H1 (cell line): ENCODE data around the gene SAMD14. TPM values are rescaled to one million over a fixed set of nuclear protein-coding genes. Genes with fewer than 3 reads are reported as not detected.
A peak's percentile ranks its signal among the peaks of the same experiment; 100 is the strongest.

Experiments
- CTCF ChIA-PET: fragments of 300-600 bp; sonication (Branson Sonifier 250); formaldehyde crosslinking; loops from one replicate; lab custom pipeline; 2021; ENCODE audit not compliant: partially characterized antibody; lab: Charles Lee
- POLR2A ChIA-PET: fragments of 300-600 bp; sonication (Branson Sonifier 250); formaldehyde crosslinking; loops from one replicate; lab custom pipeline; 2021; ENCODE audit warnings: inconsistent platforms; ENCODE audit not compliant: partially characterized antibody; lab: Charles Lee
- DNase-seq, 2 experiments: peaks; one replicate each; pipeline versions ENCODE4 v3.0.0 to v3.0.0-alpha.2; 2010 to 2022; ENCODE audit warnings: low spot score in 2 of 2, low read depth in 1 of 2, mixed read lengths in 1 of 2
- FAIRE-seq: peaks from 2 replicates; lab custom pipeline; 2011; peaks lifted over from hg19 to GRCh38; lab: Jason Lieb, UNC
- H2AFZ ChIP-seq: 2 replicates; pipeline ENCODE4 v1.8.1; 2012; ENCODE audit warnings: low read length, inconsistent platforms
- H2AK5ac ChIP-seq: 2 replicates; pipeline ENCODE4 v1.6.1; 2013; ENCODE audit warnings: low read depth, low read length
- H2BK120ac ChIP-seq: replicated peaks from 2 replicates; pipeline ENCODE3; 2013; ENCODE audit warnings: low read depth, low read length, inconsistent platforms
- H2BK12ac ChIP-seq: 2 replicates; pipeline ENCODE4 v1.6.1; 2013; ENCODE audit warnings: low read depth, low read length
- H2BK15ac ChIP-seq: 2 replicates; pipeline ENCODE4 v1.6.1; 2013; ENCODE audit warnings: low read length
- H2BK20ac ChIP-seq: 2 replicates; pipeline ENCODE4 v1.6.1; 2013; ENCODE audit warnings: low read length
- H2BK5ac ChIP-seq: 2 replicates; pipeline ENCODE4 v1.6.1; 2013; ENCODE audit warnings: low read depth, low read length
- H3K14ac ChIP-seq: 2 replicates; pipeline ENCODE4 v1.6.1; 2013; ENCODE audit warnings: inconsistent platforms; ENCODE audit not compliant: insufficient read length
- H3K18ac ChIP-seq: 2 replicates; pipeline ENCODE4 v1.6.1; 2013; ENCODE audit warnings: low read length; ENCODE audit errors: extremely low read depth
- H3K23ac ChIP-seq: 2 replicates; pipeline ENCODE4 v1.6.1; 2013; ENCODE audit warnings: inconsistent platforms; ENCODE audit not compliant: insufficient read length
- H3K23me2 ChIP-seq: 2 replicates; pipeline ENCODE4 v1.6.1; 2013; ENCODE audit warnings: low read depth, low read length
- H3K27ac ChIP-seq: 2 replicates; pipeline ENCODE4 v1.6.1; 2011; ENCODE audit warnings: low read depth, low read length, inconsistent platforms
- H3K27me3 ChIP-seq, 4 experiments: replicated peaks in 1 of 4; 1 replicate in 1 of 4; 2 replicates in 3 of 4; pipeline versions ENCODE4 v1.6.1 to v1.8.1; 2011 to 2013; ENCODE audit warnings: low read length in 3 of 4, mild to moderate bottlenecking in 3 of 4, inconsistent platforms in 2 of 4, mixed read lengths in 2 of 4, moderate library complexity in 1 of 4; ENCODE audit not compliant: control insufficient read depth in 3 of 4, insufficient read depth in 3 of 4; ENCODE audit errors: extremely low read depth in 1 of 4
- H3K36me3 ChIP-seq, 4 experiments: 2 replicates each; pipeline versions ENCODE4 v1.6.1 to v1.8.1; 2011 to 2013; ENCODE audit warnings: mild to moderate bottlenecking in 4 of 4, low read length in 3 of 4, moderate library complexity in 2 of 4, control low read depth in 1 of 4, inconsistent platforms in 1 of 4; ENCODE audit not compliant: insufficient read depth in 4 of 4, control insufficient read depth in 2 of 4
- H3K4ac ChIP-seq: replicated peaks from 2 replicates; pipeline ENCODE3; 2013; ENCODE audit warnings: low read length, low read depth, mixed read lengths, inconsistent platforms; ENCODE audit not compliant: insufficient read length
- H3K4me1 ChIP-seq, 4 experiments: replicated peaks in 1 of 4; 1 replicate in 1 of 4; 2 replicates in 3 of 4; pipeline versions ENCODE4 v1.6.1 to v1.8.1; 2011 to 2013; ENCODE audit warnings: low read length in 3 of 4, inconsistent platforms in 2 of 4, mixed read lengths in 1 of 4; ENCODE audit not compliant: insufficient read depth in 4 of 4, control insufficient read depth in 3 of 4
- H3K4me2 ChIP-seq, 2 experiments: 2 replicates each; pipeline versions ENCODE4 v1.6.1 to v1.8.1; 2011 to 2013; ENCODE audit warnings: low read depth in 2 of 2, low read length in 2 of 2, control low read depth in 1 of 2, inconsistent platforms in 1 of 2, mild to moderate bottlenecking in 1 of 2; ENCODE audit not compliant: insufficient read depth in 1 of 2
- H3K4me3 ChIP-seq, 4 experiments: fragments of 200-600, 300-600 bp in 1 of 4; sonication (generic), shearing (Covaris generic), sonication (Bioruptor Twin) in 1 of 4; 2 replicates each; pipeline versions ENCODE4 v1.5.1 to v1.8.1; 2011 to 2016; ENCODE audit warnings: low read length in 4 of 4, low read depth in 3 of 4, control low read depth in 2 of 4, inconsistent platforms in 2 of 4, mild to moderate bottlenecking in 2 of 4, mixed read lengths in 1 of 4, moderate library complexity in 1 of 4; ENCODE audit not compliant: insufficient read depth in 2 of 4; ENCODE audit errors: extremely low read depth in 1 of 4
- H3K56ac ChIP-seq: replicated peaks from 2 replicates; pipeline ENCODE3; 2013; ENCODE audit warnings: low read depth, mild to moderate bottlenecking, mixed read lengths, low read length, inconsistent platforms; ENCODE audit not compliant: insufficient read length
- H3K79me1 ChIP-seq: 2 replicates; pipeline ENCODE4 v1.6.1; 2013; ENCODE audit warnings: low read depth, low read length, control low read depth
- H3K79me2 ChIP-seq, 2 experiments: 2 replicates each; pipeline versions ENCODE4 v1.6.1 to v1.8.1; 2012 to 2013; ENCODE audit warnings: low read length in 2 of 2, mild to moderate bottlenecking in 2 of 2, inconsistent platforms in 1 of 2; ENCODE audit not compliant: insufficient read depth in 2 of 2, control insufficient read depth in 1 of 2
- H3K9ac ChIP-seq, 4 experiments: replicated peaks in 1 of 4; 1 replicate in 1 of 4; 2 replicates in 3 of 4; pipeline versions ENCODE4 v1.6.1 to v1.8.1; 2011 to 2013; ENCODE audit warnings: low read depth in 3 of 4, low read length in 3 of 4, control low read depth in 2 of 4, mild to moderate bottlenecking in 2 of 4, moderate library complexity in 2 of 4, inconsistent platforms in 1 of 4; ENCODE audit errors: extremely low read depth in 1 of 4
- H3K9me3 ChIP-seq, 2 experiments: 2 replicates each; pipeline versions ENCODE4 v1.6.1 to v1.8.1; 2012 to 2013; ENCODE audit warnings: mild to moderate bottlenecking in 2 of 2, moderate library complexity in 2 of 2, control low read depth in 1 of 2, inconsistent platforms in 1 of 2, low read depth in 1 of 2, low read length in 1 of 2, mixed read lengths in 1 of 2; ENCODE audit not compliant: insufficient read depth in 2 of 2
- H4K20me1 ChIP-seq, 2 experiments: replicated peaks in 1 of 2; 2 replicates each; pipeline versions ENCODE3 to v1.8.1; 2011 to 2013; ENCODE audit warnings: inconsistent platforms in 2 of 2, low read length in 2 of 2, mild to moderate bottlenecking in 1 of 2; ENCODE audit not compliant: insufficient read depth in 2 of 2, control insufficient read depth in 1 of 2
- H4K5ac ChIP-seq: 2 replicates; pipeline ENCODE4 v1.6.1; 2013; ENCODE audit warnings: low read length, low read depth, mixed read lengths, inconsistent platforms; ENCODE audit not compliant: insufficient read length
- H4K8ac ChIP-seq: 2 replicates; pipeline ENCODE4 v1.8.0; 2013; ENCODE audit warnings: mild to moderate bottlenecking, moderate library complexity, low read length, inconsistent platforms; ENCODE audit not compliant: insufficient read depth; ENCODE audit errors: extremely low read depth
- H4K91ac ChIP-seq: replicated peaks from 2 replicates; pipeline ENCODE3; 2013; ENCODE audit warnings: low read length, mixed read lengths, inconsistent platforms; ENCODE audit not compliant: insufficient read length
- ASH2L ChIP-seq: fragments of 200-600, 300-600 bp; sonication (generic); IDR thresholded peaks from one replicate; pipeline ENCODE4 v1.7.1; 2017; ENCODE audit warnings: low read length
- CBX8 ChIP-seq: fragments of 300-800, 300-1000 bp; sonication (generic); IDR thresholded peaks from 2 replicates; pipeline ENCODE4 v1.7.1; 2016; ENCODE audit warnings: low read depth, low read length, borderline replicate concordance
- CREB1 ChIP-seq: IDR thresholded peaks from 2 replicates; pipeline ENCODE4 v1.6.1; 2012; ENCODE audit warnings: inconsistent platforms
- CTBP2 ChIP-seq: IDR thresholded peaks from 2 replicates; pipeline ENCODE4 v1.7.0; 2011; ENCODE audit warnings: borderline replicate concordance, mild to moderate bottlenecking, moderate library complexity, mixed read lengths, low read length; ENCODE audit not compliant: insufficient read depth, insufficient read length
- HDAC2 ChIP-seq, 2 experiments: fragments of 300-600 bp in 1 of 2; sonication (generic) in 1 of 2; IDR thresholded peaks; 2 replicates each; pipeline ENCODE4 v1.6.1; 2011 to 2012; ENCODE audit warnings: low read depth in 2 of 2, low read length in 2 of 2, mild to moderate bottlenecking in 2 of 2, moderate library complexity in 2 of 2, borderline replicate concordance in 1 of 2, inconsistent platforms in 1 of 2
- KDM5A ChIP-seq: fragments of 200-600 bp; IDR thresholded peaks from 2 replicates; pipeline ENCODE4 v1.7.1; 2012; ENCODE audit warnings: mild to moderate bottlenecking, low read length, inconsistent platforms, mixed read lengths
- NANOG ChIP-seq: IDR thresholded peaks from 2 replicates; pipeline ENCODE4 v1.6.1; 2011; ENCODE audit warnings: low read length, low read depth, mild to moderate bottlenecking, inconsistent platforms; ENCODE audit not compliant: insufficient read depth, poor library complexity, severe bottlenecking
- RBBP5 ChIP-seq: IDR thresholded peaks from 2 replicates; pipeline ENCODE4 v1.7.1; 2012; ENCODE audit warnings: low read depth, mild to moderate bottlenecking, inconsistent platforms, low read length, moderate library complexity, borderline replicate concordance
- SIRT6 ChIP-seq: IDR thresholded peaks from one replicate; pipeline ENCODE4 v1.7.1; 2012; ENCODE audit warnings: low read length, inconsistent platforms
- WGBS, 2 experiments: shearing (Covaris generic) in 1 of 2; methylation state at CpG; one replicate each; pipeline versions ENCODE4 v1.1.6 to v1.1.7; 2013 to 2015; ENCODE audit warnings: low lambda C conversion rate in 2 of 2, mixed read lengths in 2 of 2, inconsistent platforms in 1 of 2, low coverage in 1 of 2, missing lambda C conversion rate in 1 of 2; ENCODE audit not compliant: insufficient replicate concordance in 2 of 2, insufficient coverage in 1 of 2, insufficient read length in 1 of 2; ENCODE audit errors: extremely low coverage in 1 of 2, missing lambda C conversion rate in 1 of 2; 5-methylcytosine and 5-hydroxymethylcytosine counted together
- polyA plus RNA-seq, 7 experiments: library from polyadenylated mRNA; depleted of rRNA in 3 of 7; stranded (reverse) in 5 of 7; unstranded in 2 of 7; fragments of >200 nt in 5 of 7; fragments of 200-250 nt in 2 of 7; gene quantifications; 1 replicate in 5 of 7; 2 replicates in 1 of 7; 4 replicates in 1 of 7; pipeline versions ENCODE4 v1.2.1 to v1.2.3, GENCODE V29; 2011 to 2013; ENCODE audit warnings: missing spikeins in 2 of 7, mixed read lengths in 2 of 7
- total RNA-seq: library from RNA; stranded (reverse); fragmentation: NEBNext Ultra II Directional; extraction: Animal tissue kit (Norgen Biotek cat#: 25700); gene quantifications from 2 replicates; pipeline ENCODE4 v1.2.1, GENCODE V29; 2021

The SAMD14 gene
- total and polyA plus RNA-seq, 2 of the 8 experiments (the other 6 are each of a cell fraction or from before 2014, with no cell fraction given): 5.7 to 5.8 TPM

GRCh38 chr17:50114849-50115357 is 15.1 kb downstream of the SAMD14 start:
- POLR2A ChIA-PET: interaction anchor here (0.6 to 1.6 kb wide), 9 partner anchors 9 to 210 kb away, joined by 3 to 6 read pairs (median 4); partner anchors contain the start of gene PPP1R9B
- no peak overlapping the region for H3K4me2 ChIP-seq
- no peak for TF ChIP-seq NANOG
- no peak for TF ChIP-seq SIRT6
- TF ChIP-seq KDM5A: no peak
- TF ChIP-seq CTBP2: no peak
- TF ChIP-seq HDAC2 (IDR thresholded peaks at IDR 0.05; ENCODE audit: borderline replicate concordance in 1 of 2, low read depth in 2 of 2, low read length in 2 of 2): peak in 1 of 2 experiments; percentile 66; a peak in 1 of 4 replicates
- peak; percentile 22; the same call in 1 of the 2 replicates for TF ChIP-seq CREB1
- TF ChIP-seq RBBP5: no peak
- no peak for TF ChIP-seq CBX8
- no peak for TF ChIP-seq ASH2L

More at GRCh38 chr17:50114849-50115357, 15.1 kb downstream of the SAMD14 start:
- H3K23ac ChIP-seq: no peak overlapping the region
- H3K4ac ChIP-seq: no peak overlapping the region
- H3K79me1 ChIP-seq: no peaks in the 10 kb centered on the region
- no peaks in the 10 kb centered on the region for H4K20me1 ChIP-seq
- no peak overlapping the region for H4K5ac ChIP-seq
- H4K91ac ChIP-seq: no peak overlapping the region
- H3K14ac ChIP-seq: no peak overlapping the region
- no peak overlapping the region for H2BK20ac ChIP-seq
- H3K4me3 ChIP-seq: no peak overlapping the region
- H3K79me2 ChIP-seq: no peaks in the 10 kb centered on the region
- H2AK5ac ChIP-seq: no peak overlapping the region
- DNase-seq (peak in 1 of 2 experiments; percentile 66), FAIRE-seq (peak; percentile 48)
- no peak overlapping the region for H3K9ac ChIP-seq
- H3K4me1 ChIP-seq: peaks cover 6 to 14% (median 11%) of the 10 kb centered on the region in 4 experiments
- CTCF ChIA-PET: interaction anchor here (0.5 to 23.0 kb wide), 30 partner anchors 10 to 399 kb away, joined by 3 to 412 read pairs (median 5); partner anchors contain the start of genes COL1A1, PDK2, PPP1R9B and SGCA
- peaks cover 2% of the 10 kb centered on the region; the same call in 1 of the 2 replicates for H3K23me2 ChIP-seq
- H3K18ac ChIP-seq: no peak overlapping the region
- peak overlapping the region; percentile 61; the same call in 1 of the 2 replicates for H2BK15ac ChIP-seq
- H3K56ac ChIP-seq: no peak overlapping the region
- H3K36me3 ChIP-seq: no peaks in the 10 kb centered on the region; a peak in 1 of 8 replicates
- H3K9me3 ChIP-seq: no peaks in the 10 kb centered on the region
- H3K27me3 ChIP-seq: peaks cover 0 to 18% (median 12%) of the 10 kb centered on the region in 4 experiments; a peak in 5 of 7 replicates
- H2BK120ac ChIP-seq: no peak overlapping the region
- no peak overlapping the region for H2BK12ac ChIP-seq
- no peak overlapping the region for H2AFZ ChIP-seq
- H2BK5ac ChIP-seq: no peak overlapping the region
- WGBS, 2 experiments: 30% methylated on average over 6 of the region's 6 CpGs; no CpG with 5 or more reads in 1 of the 2 experiments
- H4K8ac ChIP-seq: no peak overlapping the region
- no peak overlapping the region for H3K27ac ChIP-seq
